ENCODE measurements around the gene MACROH2A1. TPM values are rescaled to one million over a fixed set of nuclear protein-coding genes. Genes with fewer than 3 reads are reported as not detected.

Gene MACROH2A1
- total and polyA plus RNA-seq, 9 of the 15 experiments (the other 6 are each of a cell fraction or from before 2014, with no cell fraction given): 44.9 to 289 (median 193) TPM

DNA sequence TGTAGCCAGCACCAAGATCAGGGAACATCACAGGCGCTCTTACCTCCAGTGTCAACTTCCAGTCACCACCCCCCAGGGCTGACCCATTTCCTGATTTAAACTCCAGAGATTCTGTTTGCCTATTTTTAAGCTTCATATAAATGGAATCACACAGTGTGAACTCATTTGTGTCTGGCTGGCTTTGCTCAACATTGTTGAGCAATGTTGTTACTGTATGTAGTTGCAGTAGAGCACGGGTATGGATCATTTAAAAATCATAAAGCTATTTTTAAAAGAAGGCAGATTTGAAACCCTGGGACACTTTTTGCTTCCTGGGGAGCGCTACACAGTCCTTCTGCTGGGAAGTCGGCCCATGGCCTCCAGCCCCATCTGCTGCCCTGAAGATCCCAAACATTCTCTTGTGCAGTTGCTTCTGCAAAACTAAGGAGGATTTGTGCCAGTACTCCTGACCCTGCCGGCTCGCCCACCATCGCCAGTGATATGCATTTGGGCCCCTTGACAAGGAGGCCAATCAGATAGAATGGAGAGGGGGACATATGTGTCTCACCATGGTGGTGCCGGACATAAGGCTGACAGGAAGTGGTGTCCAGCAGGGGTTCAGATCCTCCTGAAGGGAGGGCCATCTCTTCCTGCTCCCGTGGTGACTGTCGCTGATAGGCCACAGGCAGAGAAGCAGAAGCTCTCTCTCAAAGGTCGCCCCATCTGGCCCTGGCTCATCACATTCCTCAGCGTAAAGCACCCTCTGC is 34.8 kb upstream of the MACROH2A1 start (continued):
- TF ChIP-seq PRPF4 (IDR thresholded peaks at IDR 0.05; ENCODE audit: insufficient read depth, low read depth, low read length, poor library complexity, severe bottlenecking) (no peak), ZNF592 (IDR thresholded peaks at IDR 0.05) (0 out of 2 replicates have a peak, but pooled peaks have one; percentile 20), POLR2H (tag; IDR thresholded peaks at IDR 0.05; ENCODE audit: low read depth) (no peak), ZNF589 (CRISPR knock-in tag; IDR thresholded peaks at IDR 0.05; ENCODE audit: low read depth) (peak; percentile 51; the same call in 1 of the 2 replicates), ETV1 (tag; conservative IDR thresholded peaks at IDR 0.05; ENCODE audit: low read depth) (0 out of 2 replicates have a peak, but pooled peaks have one; percentile 6), YY1 (IDR thresholded peaks at IDR 0.05; ENCODE audit: borderline replicate concordance in 1 of 3, control insufficient read depth in 1 of 3, extremely low read depth in 1 of 3, insufficient read depth in 3 of 3, insufficient read length in 1 of 3, insufficient replicate concordance in 2 of 3, low read depth in 1 of 3, low read length in 2 of 3) (no peak), SRSF1 (IDR thresholded peaks at IDR 0.05; ENCODE audit: low read depth, low read length) (no peak), ZBTB17 (CRISPR knock-in tag; IDR thresholded peaks at IDR 0.05) (0 out of 2 replicates have a peak, but pooled peaks have one; percentile 61)
- TF ChIP-seq, protein P1, sequence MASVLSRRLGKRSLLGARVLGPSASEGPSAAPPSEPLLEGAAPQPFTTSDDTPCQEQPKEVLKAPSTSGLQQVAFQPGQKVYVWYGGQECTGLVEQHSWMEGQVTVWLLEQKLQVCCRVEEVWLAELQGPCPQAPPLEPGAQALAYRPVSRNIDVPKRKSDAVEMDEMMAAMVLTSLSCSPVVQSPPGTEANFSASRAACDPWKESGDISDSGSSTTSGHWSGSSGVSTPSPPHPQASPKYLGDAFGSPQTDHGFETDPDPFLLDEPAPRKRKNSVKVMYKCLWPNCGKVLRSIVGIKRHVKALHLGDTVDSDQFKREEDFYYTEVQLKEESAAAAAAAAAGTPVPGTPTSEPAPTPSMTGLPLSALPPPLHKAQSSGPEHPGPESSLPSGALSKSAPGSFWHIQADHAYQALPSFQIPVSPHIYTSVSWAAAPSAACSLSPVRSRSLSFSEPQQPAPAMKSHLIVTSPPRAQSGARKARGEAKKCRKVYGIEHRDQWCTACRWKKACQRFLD (CRISPR knock-in tag; IDR thresholded peaks at IDR 0.05): peak; percentile 47; the same call in 1 of the 2 replicates

Data from K562 (cell line).